Endodermal cell (in vitro differentiated cells): ENCODE results near the gene PRKCA. TPM values are rescaled to one million over a fixed set of nuclear protein-coding genes. Genes with fewer than 3 reads are reported as not detected.

Source experiments
- DNase-seq: peaks from one replicate; pipeline ENCODE4 v3.0.0-alpha.2; 2017
- H3K27ac ChIP-seq: 2 replicates; pipeline ENCODE4 v1.5.1; 2013; ENCODE audit warnings: mild to moderate bottlenecking, low read depth, low read length, moderate library complexity
- H3K27me3 ChIP-seq: 2 replicates; pipeline ENCODE4 v1.6.1; 2013; ENCODE audit warnings: mild to moderate bottlenecking, low read length, moderate library complexity; ENCODE audit not compliant: insufficient read depth, control insufficient read depth, poor library complexity, severe bottlenecking
- H3K36me3 ChIP-seq: 2 replicates; pipeline ENCODE4 v1.7.0; 2013; ENCODE audit warnings: mild to moderate bottlenecking, low read length, moderate library complexity; ENCODE audit not compliant: control insufficient read depth, insufficient read depth
- H3K4me1 ChIP-seq: one replicate; pipeline ENCODE4 v1.7.0; 2013; ENCODE audit warnings: low read length; ENCODE audit not compliant: control insufficient read depth, insufficient read depth
- H3K4me3 ChIP-seq: 2 replicates; pipeline ENCODE4 v1.5.1; 2013; ENCODE audit warnings: mild to moderate bottlenecking, low read length, moderate library complexity
- H3K9ac ChIP-seq: 2 replicates; pipeline ENCODE4 v1.6.1; 2013; ENCODE audit warnings: mild to moderate bottlenecking, low read length, moderate library complexity; ENCODE audit not compliant: poor library complexity, severe bottlenecking; ENCODE audit errors: extremely low read depth
- H3K9me3 ChIP-seq: 2 replicates; pipeline ENCODE4 v1.6.1; 2013; ENCODE audit warnings: mild to moderate bottlenecking, low read length, moderate library complexity; ENCODE audit not compliant: control insufficient read depth
- H3K27ac Mint-ChIP-seq: 2 replicates; pipeline ENCODE4 v1.8.0; 2020; ENCODE audit warnings: mixed read lengths
- H3K27me3 Mint-ChIP-seq: 2 replicates; pipeline ENCODE4 v1.8.0; 2021; ENCODE audit warnings: mild to moderate bottlenecking, mixed read lengths; ENCODE audit not compliant: insufficient read depth
- H3K36me3 Mint-ChIP-seq: 2 replicates; pipeline ENCODE4 v1.8.0; 2020; ENCODE audit warnings: low read depth, mixed read lengths
- H3K4me1 Mint-ChIP-seq: 2 replicates; pipeline ENCODE4 v1.8.0; 2020; ENCODE audit warnings: mixed read lengths
- H3K4me3 Mint-ChIP-seq: 2 replicates; pipeline ENCODE4 v1.8.0; 2020; ENCODE audit warnings: mild to moderate bottlenecking, moderate library complexity, mixed read lengths
- H3K9me3 Mint-ChIP-seq: 2 replicates; pipeline ENCODE4 v1.8.0; 2020; ENCODE audit warnings: mild to moderate bottlenecking, mixed read lengths
- WGBS, 2 experiments: methylation state at CpG; one replicate each; pipeline versions ENCODE4 v1.1.5 to v1.1.7; 2013; ENCODE audit warnings: missing lambda C conversion rate in 2 of 2, mixed read lengths in 1 of 2; ENCODE audit not compliant: insufficient coverage in 1 of 2, insufficient read length in 1 of 2; 5-methylcytosine and 5-hydroxymethylcytosine counted together
- total RNA-seq, 2 donors: library from RNA; stranded (reverse); fragmentation: NEBNext Ultra II Directional in 1 of 2; extraction: Animal tissue kit (Norgen Biotek cat#: 25700) in 1 of 2; gene quantifications; 2 replicates in 1 of 2; 3 replicates in 1 of 2; pipeline ENCODE4 v1.2.1, GENCODE V29; 2021
- TF ChIP-seq, protein P1 (sequence below): fragments of 200-600 bp; sonication (generic); conservative IDR thresholded peaks from 2 replicates; pipeline ENCODE4 v1.5.0; 2021; ENCODE audit warnings: antibody characterized with exemption, mild to moderate bottlenecking

Gene PRKCA
- total RNA-seq, 2 donors from 2014 or later: 8.7 to 14.6 TPM

- Mint-ChIP-seq H3K27ac (no peak overlapping the region), H3K27me3 (no peaks in the 10 kb centered on the region), H3K36me3 (no peaks in the 10 kb centered on the region), H3K4me3 (no peak overlapping the region), H3K4me1 (peaks cover 16% of the 10 kb centered on the region), H3K9me3 (peaks cover 7% of the 10 kb centered on the region)
- TF ChIP-seq, protein P1, sequence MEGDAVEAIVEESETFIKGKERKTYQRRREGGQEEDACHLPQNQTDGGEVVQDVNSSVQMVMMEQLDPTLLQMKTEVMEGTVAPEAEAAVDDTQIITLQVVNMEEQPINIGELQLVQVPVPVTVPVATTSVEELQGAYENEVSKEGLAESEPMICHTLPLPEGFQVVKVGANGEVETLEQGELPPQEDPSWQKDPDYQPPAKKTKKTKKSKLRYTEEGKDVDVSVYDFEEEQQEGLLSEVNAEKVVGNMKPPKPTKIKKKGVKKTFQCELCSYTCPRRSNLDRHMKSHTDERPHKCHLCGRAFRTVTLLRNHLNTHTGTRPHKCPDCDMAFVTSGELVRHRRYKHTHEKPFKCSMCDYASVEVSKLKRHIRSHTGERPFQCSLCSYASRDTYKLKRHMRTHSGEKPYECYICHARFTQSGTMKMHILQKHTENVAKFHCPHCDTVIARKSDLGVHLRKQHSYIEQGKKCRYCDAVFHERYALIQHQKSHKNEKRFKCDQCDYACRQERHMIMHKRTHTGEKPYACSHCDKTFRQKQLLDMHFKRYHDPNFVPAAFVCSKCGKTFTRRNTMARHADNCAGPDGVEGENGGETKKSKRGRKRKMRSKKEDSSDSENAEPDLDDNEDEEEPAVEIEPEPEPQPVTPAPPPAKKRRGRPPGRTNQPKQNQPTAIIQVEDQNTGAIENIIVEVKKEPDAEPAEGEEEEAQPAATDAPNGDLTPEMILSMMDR: no peak
- Histone ChIP-seq H3K4me1 (no peaks in the 10 kb centered on the region), H3K27me3 (no peaks in the 10 kb centered on the region), H3K9ac (no peak overlapping the region), H3K9me3 (no peaks in the 10 kb centered on the region), H3K4me3 (no peak overlapping the region), H3K36me3 (no peaks in the 10 kb centered on the region), H3K27ac (no peak overlapping the region)
- DNase-seq: peak; percentile 18
- WGBS, 2 experiments: 95 to 97% methylated on average over 11 to 12 of the region's 13 CpGs
Observed at GRCh38 chr17:66677201-66677981, 375.0 kb downstream of the PRKCA start.

GRCh38 chr17:66678061-66678460, 375.6 kb downstream of the PRKCA start:
- no peaks in the 10 kb centered on the region for H3K4me1 ChIP-seq
- H3K36me3 Mint-ChIP-seq: no peaks in the 10 kb centered on the region
- no peak overlapping the region for H3K27ac ChIP-seq
- H3K36me3 ChIP-seq: no peaks in the 10 kb centered on the region
- 88 to 96% methylated on average over 1 of the region's 1 CpG for WGBS, 2 experiments
- H3K9ac ChIP-seq: no peak overlapping the region
- peak; percentile 23 for DNase-seq
- no peaks in the 10 kb centered on the region for H3K27me3 Mint-ChIP-seq
- H3K9me3 ChIP-seq: no peaks in the 10 kb centered on the region
- no peaks in the 10 kb centered on the region for H3K27me3 ChIP-seq
- peaks cover 16% of the 10 kb centered on the region for H3K4me1 Mint-ChIP-seq
- TF ChIP-seq, protein P1: no peak
- H3K4me3 ChIP-seq: no peak overlapping the region
- no peak overlapping the region for H3K4me3 Mint-ChIP-seq
- H3K27ac Mint-ChIP-seq: no peak overlapping the region
- peaks cover 7% of the 10 kb centered on the region for H3K9me3 Mint-ChIP-seq

- no peaks in the 10 kb centered on the region for H3K4me1 ChIP-seq
- no peaks in the 10 kb centered on the region for H3K36me3 ChIP-seq
- Mint-ChIP-seq H3K4me3 (no peak overlapping the region), H3K27me3 (no peaks in the 10 kb centered on the region), H3K9me3 (peaks cover 7% of the 10 kb centered on the region), H3K36me3 (no peaks in the 10 kb centered on the region), H3K4me1 (peaks cover 16% of the 10 kb centered on the region), H3K27ac (no peak overlapping the region)
- H3K27ac ChIP-seq: no peak overlapping the region
- no peaks in the 10 kb centered on the region for H3K9me3 ChIP-seq
- no peak overlapping the region for H3K4me3 ChIP-seq
- WGBS, 2 experiments: 97 to 100% methylated on average over 1 to 2 of the region's 2 CpGs
- no peak overlapping the region for H3K9ac ChIP-seq
- peak; percentile 17 for DNase-seq
- H3K27me3 ChIP-seq: no peaks in the 10 kb centered on the region
- TF ChIP-seq, protein P1: no peak
Observed at GRCh38 chr17:66678827-66679226, 376.4 kb downstream of the PRKCA start.
